GM12801 (cell line): ENCODE measurements around the gene VSTM4.

Source experiments
- TF ChIP-seq, protein P1 (sequence below): IDR thresholded peaks from one replicate; pipeline ENCODE4 v1.5.1; 2011; ENCODE audit warnings: control low read depth; ENCODE audit not compliant: insufficient read length; ENCODE audit errors: extremely low read depth

Gene VSTM4

DNA sequence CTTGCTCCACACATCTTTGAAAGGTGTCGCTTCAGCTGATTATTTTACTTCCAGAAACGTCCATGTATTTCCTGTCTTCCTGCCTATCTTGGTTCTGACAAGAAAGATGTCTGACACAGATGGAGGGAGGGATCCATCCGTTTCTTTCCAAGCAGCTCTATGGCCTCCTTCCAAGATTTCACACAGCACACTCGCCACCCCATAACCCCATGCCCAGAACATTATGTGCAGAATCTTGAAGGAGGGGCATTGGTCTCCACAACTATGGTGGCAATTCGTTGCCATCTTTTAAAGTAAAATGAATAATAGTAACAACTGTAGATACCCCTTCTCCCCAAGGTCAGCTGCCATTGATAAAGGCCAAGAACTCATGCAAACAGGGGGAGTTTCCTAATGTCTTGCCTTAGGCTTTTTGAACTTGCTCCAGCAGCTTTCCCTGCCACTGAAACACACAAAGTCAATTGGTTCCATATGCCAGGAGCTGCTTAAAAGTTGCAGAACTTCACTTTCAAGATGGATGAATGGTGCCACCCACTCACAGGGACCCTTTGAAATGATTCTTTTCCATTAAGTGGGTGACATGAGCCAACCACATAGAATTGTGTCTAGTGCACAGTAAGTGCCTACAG, 60.0 kb downstream of the VSTM4 start:
- TF ChIP-seq, protein P1, sequence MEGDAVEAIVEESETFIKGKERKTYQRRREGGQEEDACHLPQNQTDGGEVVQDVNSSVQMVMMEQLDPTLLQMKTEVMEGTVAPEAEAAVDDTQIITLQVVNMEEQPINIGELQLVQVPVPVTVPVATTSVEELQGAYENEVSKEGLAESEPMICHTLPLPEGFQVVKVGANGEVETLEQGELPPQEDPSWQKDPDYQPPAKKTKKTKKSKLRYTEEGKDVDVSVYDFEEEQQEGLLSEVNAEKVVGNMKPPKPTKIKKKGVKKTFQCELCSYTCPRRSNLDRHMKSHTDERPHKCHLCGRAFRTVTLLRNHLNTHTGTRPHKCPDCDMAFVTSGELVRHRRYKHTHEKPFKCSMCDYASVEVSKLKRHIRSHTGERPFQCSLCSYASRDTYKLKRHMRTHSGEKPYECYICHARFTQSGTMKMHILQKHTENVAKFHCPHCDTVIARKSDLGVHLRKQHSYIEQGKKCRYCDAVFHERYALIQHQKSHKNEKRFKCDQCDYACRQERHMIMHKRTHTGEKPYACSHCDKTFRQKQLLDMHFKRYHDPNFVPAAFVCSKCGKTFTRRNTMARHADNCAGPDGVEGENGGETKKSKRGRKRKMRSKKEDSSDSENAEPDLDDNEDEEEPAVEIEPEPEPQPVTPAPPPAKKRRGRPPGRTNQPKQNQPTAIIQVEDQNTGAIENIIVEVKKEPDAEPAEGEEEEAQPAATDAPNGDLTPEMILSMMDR, result no peak

GRCh38 chr10:49054753-49055152, 60.6 kb downstream of the VSTM4 start:
- TF ChIP-seq, protein P1, result no peak

- TF ChIP-seq, protein P1, result no peak
Measured at GRCh38 chr10:49053998-49054692, 61.2 kb downstream of the VSTM4 start.

DNA sequence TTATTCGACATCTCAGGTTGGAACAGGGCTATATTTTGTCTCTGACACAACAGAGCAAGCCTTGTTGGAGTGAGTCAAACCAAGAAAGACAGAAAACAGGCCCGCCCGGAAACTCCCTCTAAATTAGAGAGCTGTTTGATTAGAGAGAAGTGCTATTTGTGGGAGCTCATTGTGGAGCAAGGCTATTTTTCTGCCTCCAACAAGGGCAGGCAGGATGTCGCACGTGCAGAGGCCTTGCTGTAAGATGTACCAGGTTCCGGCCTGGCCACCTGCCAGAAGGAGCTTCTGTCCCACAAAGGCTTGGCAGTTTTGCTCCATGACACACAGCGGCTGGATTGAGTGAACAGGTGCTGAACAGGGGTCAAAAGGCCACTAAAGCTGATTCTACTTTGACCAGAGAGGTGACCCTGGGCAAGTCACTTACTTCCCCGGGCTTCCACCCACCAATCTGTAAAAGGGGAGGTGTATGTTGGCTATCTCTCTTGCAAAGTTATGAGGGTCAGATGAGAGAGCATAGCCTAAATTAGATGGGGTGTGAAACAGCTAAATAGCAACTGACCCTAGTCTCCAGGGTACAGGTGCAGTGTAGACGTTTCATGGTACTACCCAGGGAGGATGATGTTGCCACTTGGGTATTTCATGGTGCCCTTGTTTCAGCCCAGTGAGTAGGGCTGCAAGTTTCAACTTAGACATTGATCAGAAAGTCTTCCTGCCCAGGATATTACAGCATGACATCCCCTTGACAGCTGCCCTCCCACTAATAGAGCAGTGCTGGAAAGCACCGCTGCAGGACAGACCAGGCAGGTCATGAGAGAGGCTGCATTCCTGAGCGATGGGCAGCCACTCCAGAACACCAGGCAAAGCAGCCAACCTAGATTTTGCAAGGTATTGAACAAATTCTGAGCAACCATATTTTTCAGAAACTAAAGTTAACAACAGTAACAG, 62.0 kb downstream of the VSTM4 start:
- TF ChIP-seq, protein P1, result no peak

- TF ChIP-seq, protein P1, result no peak
Measured at GRCh38 chr10:49052069-49052468, 63.3 kb downstream of the VSTM4 start.

- TF ChIP-seq, protein P1, result no peak
Measured at GRCh38 chr10:49050906-49051305, 64.4 kb downstream of the VSTM4 start.

DNA sequence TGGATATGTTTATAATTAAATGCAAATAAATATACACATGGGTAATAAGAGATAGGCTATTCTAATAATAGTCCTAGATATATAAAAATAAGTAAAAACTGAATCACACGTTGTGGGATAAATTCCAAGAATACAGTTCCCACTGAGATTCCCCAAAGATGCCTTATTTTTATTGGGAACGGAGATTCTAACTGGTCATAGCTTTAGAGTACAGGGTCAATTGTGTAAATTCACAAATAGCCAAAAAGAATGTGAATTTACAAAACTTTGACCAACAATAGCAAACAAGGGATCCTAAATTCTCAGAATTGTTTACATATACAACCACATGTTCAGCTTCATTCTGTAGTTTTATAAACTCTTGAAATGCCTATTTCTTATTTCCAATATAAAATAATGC, 65.0 kb downstream of the VSTM4 start:
- TF ChIP-seq, protein P1, result no peak
